NOMO-1 treated with dmso at 0.1 percent for 144 hours (cell line): ENCODE measurements around the gene P4HTM.
"Not testable (repeated sequence)": the region's sequence is repeated elsewhere in the genome, so short reads cannot be mapped to it uniquely, and the experiment has no call there.

ENCODE experiments used
- DNase-seq: peaks from one replicate; lab custom pipeline; 2025; ENCODE audit not compliant: unreplicated experiment; lab: John Stamatoyannopoulos, UW

Gene P4HTM

GRCh38 chr3:49007068-49007770 lies 17.2 kb downstream of the P4HTM start, which contains the start of gene WDR6:
TSS of gene WDR6 (plus strand) at chr3:49007391. CDS start at chr3:49007432, 41 bp downstream.
- peak; percentile 95 for DNase-seq

DNA sequence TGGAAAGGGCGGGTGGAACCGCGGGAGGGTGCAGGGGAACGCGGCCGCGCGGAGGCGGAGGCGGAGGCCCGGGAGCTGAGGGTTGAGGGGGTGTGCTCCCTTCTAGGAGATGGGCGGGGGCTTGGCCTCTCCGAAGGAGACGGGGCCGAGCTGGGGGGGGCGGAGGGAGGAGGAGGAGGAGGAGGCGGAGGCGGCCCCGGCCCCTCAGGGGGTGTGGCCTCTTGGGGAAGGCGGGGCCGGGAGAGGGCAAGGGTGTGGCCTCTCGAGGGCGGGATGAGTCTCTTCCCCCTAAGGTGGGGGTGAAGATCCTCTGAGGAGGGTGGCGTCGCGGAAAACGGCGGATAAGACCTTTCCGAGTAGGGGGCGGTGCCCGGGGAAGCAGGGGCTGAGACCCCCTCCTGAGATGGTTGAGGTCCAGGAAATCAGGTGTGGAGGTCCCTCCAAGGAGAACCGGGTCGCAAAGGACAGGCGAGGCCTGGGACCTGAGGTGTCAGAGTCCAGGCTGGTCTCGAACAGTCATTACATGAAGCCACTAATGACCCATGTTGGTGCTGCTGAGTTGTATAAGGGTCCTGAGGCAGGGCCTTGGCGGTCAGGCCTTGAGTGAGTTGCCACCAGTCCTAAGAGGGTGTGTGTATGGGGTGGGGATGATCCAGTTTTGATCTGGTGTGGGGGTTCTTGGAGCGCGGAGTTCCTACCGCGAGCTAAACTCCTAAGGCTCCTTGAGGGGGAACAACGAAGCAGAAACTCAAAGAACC lies 17.9 kb downstream of the P4HTM start:
- peak; percentile 81 for DNase-seq

DNA sequence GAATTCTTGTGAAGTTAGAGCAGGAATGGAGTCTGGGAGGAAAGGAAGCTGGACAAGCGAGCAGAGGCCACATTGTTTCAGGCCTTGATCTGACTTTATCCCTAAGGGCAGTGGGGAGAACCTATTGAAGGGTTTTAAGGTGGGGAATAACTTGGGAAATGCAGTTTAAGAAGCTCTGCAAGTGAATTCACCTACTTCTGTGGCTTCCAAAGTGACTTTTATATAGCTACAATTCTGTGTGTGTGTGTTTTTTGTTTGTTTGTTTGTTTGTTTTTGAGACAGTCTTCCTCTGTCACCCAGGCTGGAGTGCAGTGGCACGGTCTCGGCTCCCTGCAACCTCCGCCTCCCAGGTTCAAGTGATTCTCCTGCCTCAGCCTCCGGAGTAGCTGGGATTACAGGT lies 18.6 kb downstream of the P4HTM start:
- DNase-seq: not testable (repeated sequence)

DNA sequence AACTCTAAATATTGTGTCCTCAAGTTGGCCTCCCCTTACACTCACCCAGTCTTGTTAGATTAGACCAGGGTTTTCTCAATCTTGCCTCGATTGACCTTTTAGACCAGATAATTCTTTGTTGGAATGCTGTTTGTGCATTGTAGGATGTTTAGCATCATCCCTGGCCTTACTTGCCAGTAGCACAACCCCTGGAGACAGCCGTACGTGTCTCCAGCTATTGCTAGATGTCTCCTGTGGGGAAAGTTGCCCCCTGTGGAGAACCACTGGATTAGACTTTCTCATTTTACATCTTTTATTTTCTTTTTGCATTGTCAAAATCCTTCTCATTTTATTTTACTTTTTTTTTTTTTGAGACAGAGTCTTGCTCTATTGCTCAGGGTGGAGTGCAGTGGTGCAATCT lies 19.4 kb downstream of the P4HTM start:
- no peak for DNase-seq

GRCh38 chr3:49012441-49013017 lies 22.5 kb downstream of the P4HTM start:
- no peak for DNase-seq

- DNase-seq: no peak
These were observed 23.2 kb downstream of the P4HTM start for GRCh38 chr3:49013113-49013737.

DNA sequence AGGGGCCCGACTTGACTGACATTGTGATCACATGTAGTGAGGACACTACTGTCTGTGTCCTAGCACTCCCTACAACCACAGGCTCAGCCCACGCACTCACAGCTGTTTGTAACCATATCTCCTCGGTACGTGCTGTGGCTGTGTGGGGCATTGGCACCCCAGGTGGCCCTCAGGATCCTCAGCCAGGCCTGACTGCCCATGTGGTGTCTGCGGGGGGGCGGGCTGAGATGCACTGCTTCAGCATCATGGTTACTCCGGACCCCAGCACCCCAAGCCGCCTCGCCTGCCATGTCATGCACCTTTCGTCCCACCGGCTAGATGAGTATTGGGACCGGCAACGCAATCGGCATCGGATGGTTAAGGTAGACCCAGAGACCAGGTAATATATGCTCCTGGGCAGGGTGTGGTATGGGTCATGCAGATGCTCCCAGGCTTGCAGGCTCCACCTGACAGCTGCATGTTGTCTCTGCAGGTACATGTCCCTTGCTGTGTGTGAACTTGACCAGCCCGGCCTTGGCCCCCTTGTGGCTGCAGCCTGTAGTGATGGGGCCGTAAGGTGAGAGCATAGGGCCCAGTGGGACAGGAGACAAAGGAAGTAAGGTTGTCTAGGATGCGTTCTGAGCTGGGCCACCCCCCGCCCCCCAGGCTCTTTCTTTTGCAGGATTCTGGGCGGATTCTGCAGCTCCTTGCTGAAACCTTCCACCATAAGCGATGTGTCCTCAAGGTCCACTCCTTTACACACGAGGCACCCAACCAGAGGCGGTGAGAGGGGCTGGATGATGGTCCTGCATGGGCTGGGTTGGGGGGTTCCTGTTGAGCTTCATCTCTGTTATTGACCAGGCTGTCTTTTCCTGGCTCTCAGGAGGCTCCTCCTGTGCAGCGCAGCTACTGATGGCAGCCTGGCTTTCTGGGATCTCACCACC lies 24.0 kb downstream of the P4HTM start:
- DNase-seq: no peak

DNA sequence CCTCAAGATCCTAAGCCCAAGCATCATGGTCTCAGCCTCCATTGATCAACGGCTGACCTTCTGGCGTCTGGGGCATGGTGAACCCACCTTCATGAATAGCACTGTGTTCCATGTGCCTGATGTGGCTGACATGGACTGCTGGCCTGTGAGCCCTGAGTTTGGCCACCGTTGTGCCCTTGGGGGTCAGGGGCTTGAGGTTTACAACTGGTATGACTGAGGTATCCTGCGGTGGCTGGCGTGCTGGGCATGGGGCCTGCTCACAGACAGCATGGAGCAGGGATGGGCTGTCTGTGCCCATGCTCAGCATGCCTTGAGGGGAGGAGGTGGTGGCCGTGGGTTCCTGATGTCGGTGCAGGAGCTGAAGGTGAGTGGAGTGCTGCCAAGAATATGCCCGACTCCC lies 25.0 kb downstream of the P4HTM start:
- DNase-seq: no peak

DNA sequence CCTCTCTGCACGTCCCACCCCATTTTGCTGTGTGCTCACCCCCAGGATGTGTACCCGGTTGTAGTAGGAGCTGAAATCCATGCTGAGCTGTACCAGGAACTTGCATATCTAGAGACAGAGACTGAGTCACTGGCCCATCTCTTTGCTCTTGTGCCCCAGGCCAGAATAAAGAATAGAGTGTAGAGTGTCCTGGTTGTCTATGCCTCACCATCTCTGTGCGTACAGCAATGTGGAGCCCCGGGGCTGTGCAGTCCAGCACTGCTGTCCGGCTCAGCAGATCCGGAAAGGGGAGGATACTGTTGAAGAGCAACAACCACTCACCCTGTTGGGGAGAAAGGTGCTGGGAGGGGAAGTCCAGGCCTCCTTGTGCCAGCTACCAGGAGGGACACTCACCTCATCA lies 25.7 kb downstream of the P4HTM start:
- DNase-seq: no peak

DNA sequence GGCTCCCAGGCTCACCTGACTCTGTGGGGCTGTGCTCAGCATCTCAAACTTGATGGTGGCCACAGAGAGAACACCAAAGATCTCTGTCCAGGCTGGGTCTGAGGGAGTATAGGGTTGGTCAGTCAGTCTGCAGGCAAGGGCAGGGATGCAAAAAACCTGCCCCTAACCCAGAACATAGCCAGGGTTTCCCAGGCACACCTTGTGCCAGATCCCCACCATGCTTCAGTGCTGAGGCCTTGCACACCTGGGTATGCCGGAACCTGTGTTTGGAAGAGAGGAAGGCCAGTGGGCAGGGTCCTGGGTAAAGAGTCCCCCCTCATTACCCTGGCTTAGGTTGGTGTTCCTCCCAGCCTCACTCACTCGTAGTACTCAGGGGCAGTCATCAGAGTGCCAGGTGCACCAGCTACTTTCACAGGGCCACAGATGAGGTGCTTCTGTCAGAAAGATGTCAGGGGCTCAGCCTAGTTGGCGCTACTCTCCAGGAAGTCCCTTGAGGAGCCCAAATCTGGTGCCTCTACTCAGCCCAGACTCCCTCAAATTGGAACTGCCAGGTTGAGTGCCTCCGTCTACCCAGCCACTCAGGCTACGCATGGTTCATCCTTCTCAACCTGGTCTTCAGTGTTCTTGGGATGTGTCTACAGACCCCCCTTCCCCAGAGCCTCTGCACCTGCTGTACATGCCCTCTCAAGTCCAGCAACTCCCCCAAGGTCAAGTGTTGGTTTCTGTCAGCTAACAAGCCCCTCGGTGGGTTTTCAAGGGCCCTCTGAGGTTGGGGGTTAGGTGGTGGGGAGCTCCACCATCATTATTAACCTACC lies 26.6 kb downstream of the P4HTM start:
- no peak for DNase-seq

DNA sequence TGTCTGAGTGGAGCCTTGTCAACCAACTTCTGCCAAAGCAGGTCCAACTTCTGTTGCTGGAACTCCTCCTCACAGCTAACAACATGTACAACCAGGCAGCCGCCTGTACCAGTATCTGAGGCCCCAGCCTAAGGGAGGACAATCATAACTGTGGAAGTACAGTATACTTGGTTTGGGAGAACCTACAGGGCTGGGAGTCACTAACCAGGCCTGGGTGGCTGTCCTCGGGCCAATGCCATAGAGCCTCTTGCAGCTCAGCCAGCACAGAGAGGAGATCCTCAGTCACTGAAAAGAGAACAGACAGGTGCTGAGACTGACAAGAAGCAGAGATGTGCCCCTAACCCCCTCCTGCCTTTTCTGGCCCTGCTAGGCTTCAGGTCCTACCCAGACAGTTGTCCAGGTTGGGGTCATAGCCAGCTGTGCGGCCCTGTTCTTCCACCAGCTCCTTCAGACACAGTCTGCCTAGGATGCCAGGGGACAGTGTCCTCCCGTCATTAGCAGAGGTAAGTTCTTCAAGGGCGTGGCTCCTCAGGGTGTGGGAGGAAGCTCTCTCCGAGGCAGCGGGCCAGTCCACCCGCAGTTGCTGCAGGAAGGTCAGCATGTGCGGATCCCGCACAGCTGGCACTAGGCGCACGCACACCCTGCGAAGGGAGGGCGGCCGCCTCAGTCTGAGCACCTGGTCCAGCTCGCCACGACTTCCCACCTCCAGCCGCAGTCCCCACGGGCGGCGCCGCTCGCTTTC lies 27.4 kb downstream of the P4HTM start:
- peak; percentile 50 for DNase-seq

- DNase-seq: peak; percentile 83
These were observed 28.1 kb downstream of the P4HTM start, which contains the start of gene DALRD3 for GRCh38 chr3:49017971-49018706. TSS of gene DALRD3 (minus strand) at chr3:49018580. CDS start at chr3:49018564, 16 bp downstream.

DNA sequence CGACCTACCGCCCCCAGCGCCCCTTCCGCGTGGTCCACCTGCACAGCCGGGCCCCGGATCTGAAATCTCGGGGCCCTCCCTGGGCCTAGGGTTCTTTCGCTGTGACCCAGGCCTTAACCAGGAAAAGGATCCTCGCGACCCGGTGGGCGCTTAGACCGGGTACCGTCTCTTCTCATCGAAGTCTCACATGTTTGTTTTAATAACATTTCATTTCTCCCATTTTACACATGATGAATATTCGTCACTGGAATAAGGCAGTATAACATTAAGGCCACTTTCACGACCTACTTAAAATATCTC lies 28.6 kb downstream of the P4HTM start:
- no peak for DNase-seq

DNA sequence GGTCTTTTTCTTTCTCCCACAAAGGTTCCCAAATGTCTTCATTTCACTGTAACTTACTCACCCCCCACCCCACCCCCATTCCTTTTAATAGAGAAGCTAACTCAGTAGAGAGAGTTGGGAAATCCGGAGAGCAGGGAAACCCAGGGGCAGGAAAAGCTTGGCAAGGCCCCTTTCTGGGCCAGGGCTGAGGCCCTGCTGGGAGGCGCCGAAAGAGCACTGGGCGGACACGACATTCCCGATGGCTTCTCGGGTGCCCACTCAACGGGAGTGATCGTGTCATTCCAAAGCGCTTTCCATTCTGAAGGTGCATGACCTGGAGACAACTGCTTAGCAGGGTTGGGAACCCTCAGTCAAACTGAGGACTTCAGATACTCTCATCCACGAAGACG lies 29.9 kb downstream of the P4HTM start:
- no peak for DNase-seq

- peak; percentile 54 for DNase-seq
These were observed 30.5 kb downstream of the P4HTM start for GRCh38 chr3:49020330-49021212.

GRCh38 chr3:49021213-49021812 lies 31.3 kb downstream of the P4HTM start:
- peak; percentile 93 for DNase-seq
